ENCODE results near the gene NR4A1. TPM values are rescaled to one million over a fixed set of nuclear protein-coding genes. Genes with fewer than 3 reads are reported as not detected.

Gene NR4A1
- total RNA-seq, 1 experiment from 2014 or later = 37.9 TPM

DNA sequence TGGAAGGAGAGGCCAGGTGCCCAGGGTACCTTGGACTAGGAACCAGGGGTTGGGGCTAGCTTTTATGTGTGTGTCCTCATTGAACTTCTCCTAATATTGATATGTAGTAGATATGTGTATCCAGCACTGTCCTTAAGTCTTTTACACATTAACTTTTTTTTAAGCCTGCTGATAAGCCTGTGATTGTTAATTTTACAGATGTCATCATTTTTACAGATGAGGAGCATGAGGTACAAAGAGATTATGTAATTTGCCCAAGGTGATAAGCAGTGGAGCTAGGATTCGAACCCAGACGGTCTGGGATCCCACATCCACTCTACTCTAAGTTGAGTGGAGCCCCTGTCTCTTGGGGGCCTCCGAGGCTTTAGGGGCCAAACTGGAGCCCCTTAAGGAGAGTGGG is 10.2 kb upstream of the NR4A1 start:
- Histone ChIP-seq H3K9me3 (no peaks in the 10 kb centered on the region), H3K4me1 (peaks cover 26% of the 10 kb centered on the region), H3K4me3 (ENCODE audit: low read depth, low read length) (no peak overlapping the region), H3K27me3 (replicated peaks; ENCODE audit: control insufficient read depth, insufficient read depth, low read length) (no peaks in the 10 kb centered on the region), H3K36me3 (ENCODE audit: control insufficient read depth, insufficient read depth, low read length) (no peaks in the 10 kb centered on the region; the same call in 1 of the 2 replicates)
- Mint-ChIP-seq H3K36me3 (ENCODE audit: insufficient read depth, unreplicated experiment) (peaks cover 33% of the 10 kb centered on the region), H3K4me1 (ENCODE audit: low read depth, unreplicated experiment) (peaks cover 18% of the 10 kb centered on the region), H3K4me3 (ENCODE audit: unreplicated experiment) (no peak overlapping the region), H3K27me3 (ENCODE audit: insufficient read depth, unreplicated experiment) (no peaks in the 10 kb centered on the region), H3K9me3 (ENCODE audit: unreplicated experiment) (no peaks in the 10 kb centered on the region), H3K27ac (ENCODE audit: unreplicated experiment) (no peak overlapping the region)
- intact Hi-C loops (cut with micrococcal nuclease; ENCODE audit: unreplicated experiment) = no loop called here
- DNase-seq = no peak
- ChIA-PET CTCF (interaction anchor here (1.1 to 1.5 kb wide), 2 partner anchors 16 to 29 kb away, joined by 3 to 6 read pairs; partner anchors contain the start of gene ATG101), POLR2A (interaction anchor here (0.6 kb wide), 1 partner anchor 10 kb away, joined by 7 read pairs; the partner anchor contains the start of gene NR4A1)
- BruUV-seq (replicated peaks) = no TSS peak
- TF ChIP-seq, protein P1, sequence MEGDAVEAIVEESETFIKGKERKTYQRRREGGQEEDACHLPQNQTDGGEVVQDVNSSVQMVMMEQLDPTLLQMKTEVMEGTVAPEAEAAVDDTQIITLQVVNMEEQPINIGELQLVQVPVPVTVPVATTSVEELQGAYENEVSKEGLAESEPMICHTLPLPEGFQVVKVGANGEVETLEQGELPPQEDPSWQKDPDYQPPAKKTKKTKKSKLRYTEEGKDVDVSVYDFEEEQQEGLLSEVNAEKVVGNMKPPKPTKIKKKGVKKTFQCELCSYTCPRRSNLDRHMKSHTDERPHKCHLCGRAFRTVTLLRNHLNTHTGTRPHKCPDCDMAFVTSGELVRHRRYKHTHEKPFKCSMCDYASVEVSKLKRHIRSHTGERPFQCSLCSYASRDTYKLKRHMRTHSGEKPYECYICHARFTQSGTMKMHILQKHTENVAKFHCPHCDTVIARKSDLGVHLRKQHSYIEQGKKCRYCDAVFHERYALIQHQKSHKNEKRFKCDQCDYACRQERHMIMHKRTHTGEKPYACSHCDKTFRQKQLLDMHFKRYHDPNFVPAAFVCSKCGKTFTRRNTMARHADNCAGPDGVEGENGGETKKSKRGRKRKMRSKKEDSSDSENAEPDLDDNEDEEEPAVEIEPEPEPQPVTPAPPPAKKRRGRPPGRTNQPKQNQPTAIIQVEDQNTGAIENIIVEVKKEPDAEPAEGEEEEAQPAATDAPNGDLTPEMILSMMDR (IDR thresholded peaks at IDR 0.05; ENCODE audit: insufficient read depth in 1 of 2, low read depth in 1 of 2, low read length in 1 of 2, severe bottlenecking in 1 of 2, unreplicated experiment in 1 of 2) = no peak

DNA sequence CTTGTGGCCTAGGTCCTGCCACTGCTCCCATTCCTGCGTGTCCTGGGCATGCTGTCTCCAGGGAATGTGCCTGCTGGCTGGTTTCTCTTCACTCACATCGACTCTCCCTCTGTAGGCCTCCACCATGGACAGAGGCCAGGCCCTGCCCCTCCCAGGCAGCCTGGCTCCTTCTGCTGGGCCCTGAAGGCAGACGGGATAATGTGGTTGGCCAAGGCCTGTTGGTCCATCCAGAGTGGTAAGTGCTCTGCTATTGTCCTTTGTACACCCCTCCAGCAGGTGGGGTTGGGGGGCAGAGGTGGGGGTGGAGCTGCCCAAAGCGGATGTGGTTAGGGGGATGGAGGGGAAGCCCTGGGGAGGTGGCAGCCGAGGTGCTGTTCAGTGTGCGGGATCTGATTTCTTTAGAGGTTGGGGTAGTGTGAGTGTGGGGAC is 9.5 kb upstream of the NR4A1 start:
- BruUV-seq (replicated peaks) = no TSS peak
- Histone ChIP-seq H3K27me3 (replicated peaks; ENCODE audit: control insufficient read depth, insufficient read depth, low read length) (no peaks in the 10 kb centered on the region), H3K36me3 (ENCODE audit: control insufficient read depth, insufficient read depth, low read length) (no peaks in the 10 kb centered on the region; the same call in 1 of the 2 replicates), H3K4me3 (ENCODE audit: low read depth, low read length) (no peak overlapping the region), H3K4me1 (peaks cover 20% of the 10 kb centered on the region), H3K9me3 (no peaks in the 10 kb centered on the region)
- TF ChIP-seq, protein P1 (IDR thresholded peaks at IDR 0.05; ENCODE audit: insufficient read depth in 1 of 2, low read depth in 1 of 2, low read length in 1 of 2, severe bottlenecking in 1 of 2, unreplicated experiment in 1 of 2) = no peak
- ChIA-PET POLR2A (no interaction called here), CTCF (interaction anchor here (1.1 to 1.5 kb wide), 2 partner anchors 17 to 28 kb away, joined by 3 to 6 read pairs; partner anchors contain the start of gene ATG101)
- Mint-ChIP-seq H3K9me3 (ENCODE audit: unreplicated experiment) (no peaks in the 10 kb centered on the region), H3K27me3 (ENCODE audit: insufficient read depth, unreplicated experiment) (no peaks in the 10 kb centered on the region), H3K4me3 (ENCODE audit: unreplicated experiment) (no peak overlapping the region), H3K36me3 (ENCODE audit: insufficient read depth, unreplicated experiment) (peaks cover 35% of the 10 kb centered on the region), H3K4me1 (ENCODE audit: low read depth, unreplicated experiment) (peaks cover 18% of the 10 kb centered on the region), H3K27ac (ENCODE audit: unreplicated experiment) (no peak overlapping the region)
- intact Hi-C loops (cut with micrococcal nuclease; ENCODE audit: unreplicated experiment) = no loop called here
- no peak for DNase-seq

DNA sequence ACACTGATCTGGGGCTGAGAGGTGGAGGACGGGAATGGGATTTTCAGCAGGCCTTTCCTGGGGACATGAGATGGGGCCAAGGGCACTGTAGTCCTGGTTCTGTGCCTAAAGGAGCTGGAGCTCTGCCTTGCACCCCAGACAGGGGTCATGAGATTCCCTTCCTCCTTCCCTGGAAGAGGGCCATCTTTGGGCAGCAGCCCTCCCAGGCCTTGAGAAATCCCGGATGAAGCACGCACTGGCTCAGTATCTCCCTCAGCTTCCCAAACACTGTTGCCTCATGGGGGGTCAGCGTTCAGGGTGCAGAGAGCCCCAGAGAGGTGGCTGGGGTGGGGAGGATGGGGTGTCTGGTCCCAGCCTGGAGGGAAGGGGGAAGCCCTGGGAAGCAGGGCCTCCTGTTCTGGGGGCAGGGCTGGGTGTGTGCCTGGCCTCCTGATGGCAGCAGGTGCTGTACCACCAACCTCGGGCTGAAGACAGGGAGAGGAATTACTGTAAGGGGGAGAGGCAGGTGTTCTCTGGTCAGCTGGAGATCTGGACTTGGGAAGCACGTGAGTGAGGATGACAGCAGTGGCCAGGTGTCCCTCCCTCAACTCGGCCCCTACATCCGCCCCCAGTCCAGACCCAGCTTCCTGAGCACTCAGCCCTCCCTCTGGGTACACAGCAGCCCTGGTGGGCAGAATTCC is 8.4 kb upstream of the NR4A1 start:
- Mint-ChIP-seq H3K9me3 (ENCODE audit: unreplicated experiment) (no peaks in the 10 kb centered on the region), H3K4me1 (ENCODE audit: low read depth, unreplicated experiment) (peaks cover 18% of the 10 kb centered on the region), H3K27me3 (ENCODE audit: insufficient read depth, unreplicated experiment) (no peaks in the 10 kb centered on the region), H3K4me3 (ENCODE audit: unreplicated experiment) (no peak overlapping the region), H3K27ac (ENCODE audit: unreplicated experiment) (no peak overlapping the region), H3K36me3 (ENCODE audit: insufficient read depth, unreplicated experiment) (peaks cover 36% of the 10 kb centered on the region)
- TF ChIP-seq, protein P1 (IDR thresholded peaks at IDR 0.05; ENCODE audit: insufficient read depth in 1 of 2, low read depth in 1 of 2, low read length in 1 of 2, severe bottlenecking in 1 of 2, unreplicated experiment in 1 of 2) = no peak
- H3K9me3 ChIP-seq = no peaks in the 10 kb centered on the region
- no peaks in the 10 kb centered on the region; the same call in 1 of the 2 replicates for H3K36me3 ChIP-seq (ENCODE audit: control insufficient read depth, insufficient read depth, low read length)
- ChIA-PET POLR2A (interaction anchor here (0.5 to 1.5 kb wide), 2 partner anchors 10 to 629 kb away, joined by 3 to 5 read pairs; no protein-coding TSS in a partner anchor), CTCF (interaction anchor here (2.7 kb wide), 1 partner anchor 17 kb away, joined by 15 read pairs; no protein-coding TSS in a partner anchor)
- H3K4me1 ChIP-seq = peaks cover 20% of the 10 kb centered on the region
- no peak overlapping the region for H3K4me3 ChIP-seq (ENCODE audit: low read depth, low read length)
- no TSS peak for BruUV-seq (replicated peaks)
- H3K27me3 ChIP-seq (replicated peaks; ENCODE audit: control insufficient read depth, insufficient read depth, low read length) = no peaks in the 10 kb centered on the region
- intact Hi-C loops (cut with micrococcal nuclease; ENCODE audit: unreplicated experiment) = no loop called here
- no peak for DNase-seq
